Endothelial cell of umbilical vein (primary cell): Measurements from ENCODE around the gene AGPS.

ENCODE experiments used
- FOS ChIP-seq: IDR thresholded peaks from 2 replicates; pipeline ENCODE4 v1.6.1; 2011; ENCODE audit warnings: mild to moderate bottlenecking, low read length, moderate library complexity, borderline replicate concordance; ENCODE audit not compliant: insufficient read depth
- JUN ChIP-seq: IDR thresholded peaks from 2 replicates; pipeline ENCODE4 v1.6.1; 2011; ENCODE audit warnings: borderline replicate concordance, low read depth; ENCODE audit not compliant: insufficient read length, insufficient read depth
- MYC ChIP-seq: IDR thresholded peaks from one replicate; pipeline ENCODE4 v1.6.1; 2011; ENCODE audit warnings: mild to moderate bottlenecking, low read depth, low read length
- POLR2A ChIP-seq: IDR thresholded peaks from 2 replicates; pipeline ENCODE4 v1.6.1; 2012; ENCODE audit warnings: low read depth, mild to moderate bottlenecking, control low read depth, low read length
- POLR2AphosphoS5 ChIP-seq: IDR thresholded peaks from 2 replicates; pipeline ENCODE4 v1.6.1; 2012; ENCODE audit warnings: low read depth, mild to moderate bottlenecking, control low read depth, low read length, moderate library complexity; ENCODE audit not compliant: insufficient read depth
- TF ChIP-seq, protein P1 (sequence below), 2 donors: IDR thresholded peaks; 1 replicate in 1 of 2; 2 replicates in 1 of 2; pipeline ENCODE4 v1.5.1; 2011; ENCODE audit warnings: low read length in 2 of 2, mild to moderate bottlenecking in 2 of 2, moderate library complexity in 2 of 2, control low read depth in 1 of 2, inconsistent platforms in 1 of 2, low read depth in 1 of 2; ENCODE audit not compliant: insufficient read depth in 1 of 2; ENCODE audit errors: extremely low read depth in 1 of 2

- no peak for TF ChIP-seq MYC
- TF ChIP-seq, protein P1, sequence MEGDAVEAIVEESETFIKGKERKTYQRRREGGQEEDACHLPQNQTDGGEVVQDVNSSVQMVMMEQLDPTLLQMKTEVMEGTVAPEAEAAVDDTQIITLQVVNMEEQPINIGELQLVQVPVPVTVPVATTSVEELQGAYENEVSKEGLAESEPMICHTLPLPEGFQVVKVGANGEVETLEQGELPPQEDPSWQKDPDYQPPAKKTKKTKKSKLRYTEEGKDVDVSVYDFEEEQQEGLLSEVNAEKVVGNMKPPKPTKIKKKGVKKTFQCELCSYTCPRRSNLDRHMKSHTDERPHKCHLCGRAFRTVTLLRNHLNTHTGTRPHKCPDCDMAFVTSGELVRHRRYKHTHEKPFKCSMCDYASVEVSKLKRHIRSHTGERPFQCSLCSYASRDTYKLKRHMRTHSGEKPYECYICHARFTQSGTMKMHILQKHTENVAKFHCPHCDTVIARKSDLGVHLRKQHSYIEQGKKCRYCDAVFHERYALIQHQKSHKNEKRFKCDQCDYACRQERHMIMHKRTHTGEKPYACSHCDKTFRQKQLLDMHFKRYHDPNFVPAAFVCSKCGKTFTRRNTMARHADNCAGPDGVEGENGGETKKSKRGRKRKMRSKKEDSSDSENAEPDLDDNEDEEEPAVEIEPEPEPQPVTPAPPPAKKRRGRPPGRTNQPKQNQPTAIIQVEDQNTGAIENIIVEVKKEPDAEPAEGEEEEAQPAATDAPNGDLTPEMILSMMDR (IDR thresholded peaks at IDR 0.05; ENCODE audit: extremely low read depth in 1 of 2, insufficient read depth in 1 of 2, low read depth in 1 of 2, low read length in 2 of 2), result no peak
- TF ChIP-seq POLR2A, result no peak
- TF ChIP-seq FOS, result no peak
- no peak for TF ChIP-seq POLR2AphosphoS5
- TF ChIP-seq JUN, result no peak
Measured at GRCh38 chr2:177554365-177554764, 161.8 kb downstream of the AGPS start.
